GM12864 (cell line): Measurements from ENCODE around the gene NT5DC2.
A peak's percentile ranks its signal among the peaks of the same experiment; 100 is the strongest.

Source experiments
- DNase-seq: peaks from one replicate; pipeline ENCODE4 v3.0.0-alpha.2; 2011; ENCODE audit warnings: low read depth
- H3K4me3 ChIP-seq: 2 replicates; pipeline ENCODE4 v1.5.1; 2011; ENCODE audit warnings: mild to moderate bottlenecking, low read depth, low read length, control low read depth
- CTCF ChIP-seq: IDR thresholded peaks from 2 replicates; pipeline ENCODE4 v1.5.1; 2011; ENCODE audit warnings: low read depth, mild to moderate bottlenecking, moderate library complexity, low read length, control low read depth, inconsistent platforms; ENCODE audit errors: missing control alignments

The NT5DC2 gene

GRCh38 chr3:52514576-52514975, 19.1 kb downstream of the NT5DC2 start:
- no peak for TF ChIP-seq CTCF
- DNase-seq, result no peak
- no peak overlapping the region for H3K4me3 ChIP-seq

GRCh38 chr3:52513281-52513680, 20.4 kb downstream of the NT5DC2 start:
- TF ChIP-seq CTCF, result no peak
- DNase-seq, result no peak
- H3K4me3 ChIP-seq, result no peak overlapping the region

- DNase-seq, result no peak
- H3K4me3 ChIP-seq, result no peak overlapping the region
- no peak for TF ChIP-seq CTCF
Measured at GRCh38 chr3:52512727-52513126, 20.9 kb downstream of the NT5DC2 start.

GRCh38 chr3:52512105-52512504, 21.6 kb downstream of the NT5DC2 start:
- H3K4me3 ChIP-seq, result no peak overlapping the region
- no peak for TF ChIP-seq CTCF
- no peak for DNase-seq

GRCh38 chr3:52511509-52511908, 22.1 kb downstream of the NT5DC2 start:
- TF ChIP-seq CTCF, result no peak
- no peak overlapping the region for H3K4me3 ChIP-seq
- no peak for DNase-seq

- peak; percentile 31 for TF ChIP-seq CTCF
- no peak overlapping the region for H3K4me3 ChIP-seq
- no peak for DNase-seq
Measured at GRCh38 chr3:52509753-52510328, 23.8 kb downstream of the NT5DC2 start.

GRCh38 chr3:52507359-52507758, 26.3 kb downstream of the NT5DC2 start:
- no peak for DNase-seq
- no peak overlapping the region for H3K4me3 ChIP-seq
- no peak for TF ChIP-seq CTCF
